D341Med (cell line): ENCODE measurements around the gene PMAIP1.
"Not testable (repeated sequence)": the region's sequence is repeated elsewhere in the genome, so short reads cannot be mapped to it uniquely, and the experiment has no call there.

Experiments
- DNase-seq: peaks from one replicate; pipeline ENCODE4 v3.0.0; 2012; ENCODE audit warnings: low spot score

Gene PMAIP1

DNA sequence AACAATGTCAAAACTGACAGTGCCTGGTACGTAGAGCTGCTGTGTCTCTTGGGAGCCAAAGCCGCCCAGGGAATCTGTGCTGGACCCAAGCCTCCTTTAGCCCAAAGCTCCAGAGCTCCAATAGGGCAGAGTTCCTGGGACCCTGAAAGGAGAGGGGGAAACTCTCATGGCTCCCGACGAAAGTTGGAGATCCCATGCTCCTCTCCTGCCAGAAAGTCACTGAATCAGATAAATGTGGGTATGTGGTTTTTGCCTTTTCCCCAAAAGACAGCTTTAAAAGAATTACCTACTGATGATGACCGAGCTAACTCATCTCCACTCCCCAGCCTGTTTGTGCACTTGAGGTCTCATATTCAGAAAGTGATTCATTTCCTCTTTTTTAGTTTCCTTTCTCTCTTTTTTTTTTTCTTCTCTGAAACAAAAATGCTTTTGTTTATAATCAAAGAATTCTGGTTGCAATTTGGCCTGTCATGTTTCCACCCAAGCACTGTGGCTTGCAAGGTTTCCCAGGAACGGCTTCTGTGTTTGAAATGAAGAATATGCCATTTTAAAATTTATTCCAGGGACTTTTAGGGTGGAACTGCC, 14.1 kb upstream of the PMAIP1 start:
- DNase-seq, result no peak

DNA sequence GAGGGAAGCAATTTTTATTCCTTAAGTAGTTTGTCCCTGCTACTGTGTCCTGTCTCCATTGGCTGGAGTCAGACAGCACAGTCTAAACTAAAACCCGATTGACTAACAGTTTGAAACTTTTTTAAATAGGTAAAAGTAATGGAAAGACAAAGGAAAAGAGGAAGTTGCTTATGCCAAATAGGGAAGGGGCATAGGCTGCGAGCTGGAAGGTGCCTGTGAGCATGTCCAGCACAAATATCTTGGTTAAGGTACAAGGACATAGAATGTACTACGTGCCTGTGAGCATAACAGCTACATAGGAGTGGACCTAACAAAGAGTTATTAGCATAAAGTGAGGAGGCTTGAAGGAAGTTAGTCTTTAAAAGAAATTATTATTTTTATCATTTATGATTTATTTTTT, 13.4 kb upstream of the PMAIP1 start:
- DNase-seq, result not testable (repeated sequence)

DNA sequence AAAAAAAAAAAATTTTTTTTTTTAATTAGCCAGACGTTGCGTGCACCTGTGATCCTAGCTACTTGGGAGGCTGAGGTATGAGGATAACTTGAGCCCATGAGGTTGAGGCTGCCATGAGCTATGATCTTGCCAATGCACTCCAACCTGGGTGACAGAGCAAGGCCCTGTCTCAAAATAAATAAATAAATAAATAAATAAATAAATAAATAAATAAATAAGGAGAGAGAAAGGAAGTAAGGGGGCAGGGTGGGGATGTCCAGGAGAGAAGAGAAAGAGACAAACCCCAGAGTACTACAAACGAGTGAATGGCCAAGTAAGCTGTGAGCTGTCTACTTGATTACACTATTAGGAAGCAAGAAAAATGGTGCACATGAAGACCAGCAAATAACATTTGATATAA, 7.7 kb upstream of the PMAIP1 start:
- DNase-seq, result no peak

DNA sequence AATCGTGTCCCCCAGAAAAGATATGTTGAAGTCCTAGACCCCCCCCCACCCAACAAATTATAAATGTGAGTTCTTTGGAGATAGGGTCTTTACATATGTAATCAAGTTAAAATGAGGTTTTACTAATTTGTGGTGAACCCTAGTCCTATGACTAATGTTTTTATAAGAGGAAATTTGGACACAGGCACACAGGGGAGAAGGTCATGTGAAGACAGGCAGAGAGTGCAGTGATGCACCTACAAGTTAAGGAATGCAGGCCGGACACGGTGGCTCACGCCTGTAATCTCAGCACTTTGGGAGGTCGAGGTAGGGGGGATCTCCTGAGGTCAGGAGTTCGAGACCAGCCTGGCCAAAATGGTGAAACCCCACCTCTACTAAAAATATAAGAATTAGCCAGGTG, 5.8 kb upstream of the PMAIP1 start:
- DNase-seq, result no peak

DNA sequence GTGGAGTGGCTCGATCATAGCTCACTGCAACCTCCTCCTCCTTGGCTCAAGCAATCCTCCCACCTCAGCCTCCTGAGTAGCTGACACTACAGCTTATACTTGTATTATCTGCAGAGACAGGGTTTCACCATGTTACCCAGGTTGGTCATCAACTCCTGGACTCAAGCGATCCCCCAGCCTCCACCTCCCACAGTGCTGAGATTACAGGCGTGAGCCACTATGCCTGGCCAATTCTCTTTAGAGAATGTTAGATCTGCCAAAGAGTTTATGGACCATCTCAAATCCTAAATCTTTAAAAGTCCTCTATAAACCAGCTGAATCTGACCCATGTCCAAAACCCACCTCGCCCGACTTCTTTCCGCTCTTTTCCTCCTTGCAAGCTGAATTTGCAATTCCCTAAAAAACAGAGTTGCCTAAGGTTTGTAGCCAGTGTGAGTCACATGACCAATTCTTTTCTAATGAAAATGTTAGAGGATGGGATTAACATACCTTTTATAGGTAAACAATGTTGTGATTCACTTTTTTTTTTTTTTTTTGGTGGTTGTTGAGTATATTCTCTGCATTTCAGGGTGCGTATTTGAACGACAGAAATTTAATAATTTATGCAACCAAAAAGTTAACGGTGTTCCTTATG, 2.4 kb upstream of the PMAIP1 start:
- no peak for DNase-seq

DNA sequence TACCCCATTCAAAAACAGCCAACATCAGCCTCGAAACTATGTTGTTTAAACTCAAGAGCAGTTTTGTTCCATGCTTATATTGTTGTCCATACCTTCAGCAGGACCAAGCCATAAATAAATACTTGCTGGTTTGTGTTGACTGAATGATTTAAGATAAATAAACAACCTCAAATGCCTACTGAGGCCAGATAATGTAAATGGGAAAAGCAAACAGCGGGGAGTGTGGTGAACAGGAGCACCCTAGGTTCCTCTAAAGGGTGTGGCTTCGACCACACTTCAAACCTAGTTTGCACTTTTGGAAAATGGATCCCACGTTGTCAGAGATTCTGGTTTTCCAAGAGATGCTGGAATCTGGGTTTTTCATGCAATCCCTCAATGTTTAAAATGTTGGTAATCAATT, 1.7 kb upstream of the PMAIP1 start:
- no peak for DNase-seq

DNA sequence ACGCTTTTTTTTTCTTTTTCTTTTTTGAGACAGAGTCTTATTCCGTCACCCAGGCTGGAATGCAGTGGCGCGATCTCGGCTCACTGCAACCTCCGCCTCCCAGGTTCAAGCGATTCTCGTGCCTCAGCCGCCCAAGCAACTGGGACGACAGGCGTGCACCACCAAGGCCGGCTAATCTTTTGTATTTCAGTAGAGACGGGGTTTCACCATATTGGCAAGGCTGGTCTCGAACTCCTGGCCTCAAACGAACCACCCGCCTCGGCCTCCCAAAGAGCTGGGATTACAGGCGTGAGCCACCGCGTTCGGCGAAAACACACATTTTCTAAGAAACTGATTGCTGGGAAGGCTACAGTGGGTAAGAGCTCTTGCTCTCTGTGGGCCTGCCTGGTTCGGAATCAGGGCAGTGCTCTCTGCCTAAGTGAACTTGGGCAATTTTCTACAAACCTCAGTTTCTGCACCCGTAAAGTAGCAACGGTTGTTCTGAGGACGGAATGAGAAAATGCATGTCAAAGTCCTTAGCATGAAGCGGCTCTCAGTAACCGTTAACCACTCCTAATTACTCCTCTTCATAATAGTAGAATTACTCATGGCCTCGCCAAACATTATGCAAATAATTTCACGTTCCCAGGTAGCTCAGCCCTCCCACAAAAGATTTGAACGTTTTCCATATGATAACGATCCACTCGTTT, 1.0 kb upstream of the PMAIP1 start:
- no peak for DNase-seq

DNA sequence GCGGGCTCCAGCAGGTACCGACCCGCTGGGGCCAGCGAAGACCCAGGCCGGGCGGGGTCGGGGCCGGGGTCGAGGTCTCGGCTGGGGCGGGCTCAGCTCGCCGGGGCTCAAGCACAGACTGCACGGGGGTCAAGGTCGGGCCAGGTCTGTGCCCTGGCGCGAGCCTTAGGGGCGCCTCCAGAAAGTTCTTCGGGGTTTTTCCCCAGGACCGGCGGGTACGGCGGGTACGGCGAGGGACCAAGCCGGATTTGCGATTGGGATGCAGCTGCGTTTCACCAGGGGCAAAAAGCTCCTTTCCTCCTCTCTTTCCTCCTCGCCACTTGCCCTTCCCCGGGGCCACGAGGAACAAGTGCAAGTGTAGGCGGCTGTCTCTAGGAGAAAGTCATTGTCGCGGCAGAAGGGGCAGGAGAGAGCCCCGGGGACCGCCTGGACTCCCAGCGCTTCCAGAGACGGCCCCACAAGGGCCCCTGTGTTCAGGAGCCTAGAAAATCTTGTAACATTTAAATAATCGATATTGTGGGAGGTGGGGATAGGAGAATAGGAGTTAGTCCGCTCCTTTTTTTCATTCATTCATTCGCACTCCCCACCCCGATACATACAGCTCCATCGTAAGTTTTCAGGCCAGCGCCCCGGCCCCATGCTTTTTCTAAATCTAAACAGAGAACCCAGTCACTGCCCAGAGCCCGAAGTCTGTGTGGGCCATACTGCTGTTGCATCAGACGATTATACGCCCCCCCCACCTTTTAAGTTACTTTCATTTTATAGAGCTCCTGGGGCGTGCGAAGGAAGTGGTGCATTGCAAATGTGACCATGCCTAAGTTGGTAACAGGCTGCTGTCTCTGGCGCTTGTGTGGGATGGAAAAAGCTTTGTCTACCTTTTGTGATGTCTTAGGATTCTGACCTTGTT, 679 bp downstream of the PMAIP1 start:
- peak; percentile 80 for DNase-seq

DNA sequence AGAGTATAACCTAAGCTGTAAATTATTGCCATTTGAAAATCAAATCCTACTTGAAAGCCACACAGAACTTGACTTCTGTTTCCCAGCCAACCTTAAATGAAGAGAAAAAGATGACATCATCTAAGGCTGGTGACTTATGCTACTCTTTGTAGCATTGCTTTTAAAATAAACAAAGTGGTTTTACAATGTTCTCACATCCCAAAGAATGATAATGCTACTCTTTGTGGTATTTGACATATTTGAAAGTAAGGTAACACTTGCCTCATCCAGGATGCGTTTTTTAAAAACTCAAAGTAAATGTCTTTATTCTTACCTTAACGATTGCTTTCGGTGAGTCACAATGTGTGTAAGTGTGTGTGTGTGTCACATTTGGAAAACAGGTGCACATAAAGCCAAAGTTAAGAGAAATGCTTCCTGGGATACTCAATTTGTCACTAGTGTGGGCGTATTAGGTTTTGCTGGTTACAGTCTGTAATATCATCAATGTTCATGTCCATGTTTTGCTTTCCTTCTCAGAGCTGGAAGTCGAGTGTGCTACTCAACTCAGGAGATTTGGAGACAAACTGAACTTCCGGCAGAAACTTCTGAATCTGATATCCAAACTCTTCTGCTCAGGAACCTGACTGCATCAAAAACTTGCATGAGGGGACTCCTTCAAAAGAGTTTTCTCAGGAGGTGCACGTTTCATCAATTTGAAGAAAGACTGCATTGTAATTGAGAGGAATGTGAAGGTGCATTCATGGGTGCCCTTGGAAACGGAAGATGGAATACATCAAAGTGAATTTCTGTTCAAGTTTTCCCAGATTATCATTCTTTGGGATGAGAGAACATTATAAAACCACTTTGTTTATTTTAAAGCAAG, 2.6 kb downstream of the PMAIP1 start:
- DNase-seq, result no peak

DNA sequence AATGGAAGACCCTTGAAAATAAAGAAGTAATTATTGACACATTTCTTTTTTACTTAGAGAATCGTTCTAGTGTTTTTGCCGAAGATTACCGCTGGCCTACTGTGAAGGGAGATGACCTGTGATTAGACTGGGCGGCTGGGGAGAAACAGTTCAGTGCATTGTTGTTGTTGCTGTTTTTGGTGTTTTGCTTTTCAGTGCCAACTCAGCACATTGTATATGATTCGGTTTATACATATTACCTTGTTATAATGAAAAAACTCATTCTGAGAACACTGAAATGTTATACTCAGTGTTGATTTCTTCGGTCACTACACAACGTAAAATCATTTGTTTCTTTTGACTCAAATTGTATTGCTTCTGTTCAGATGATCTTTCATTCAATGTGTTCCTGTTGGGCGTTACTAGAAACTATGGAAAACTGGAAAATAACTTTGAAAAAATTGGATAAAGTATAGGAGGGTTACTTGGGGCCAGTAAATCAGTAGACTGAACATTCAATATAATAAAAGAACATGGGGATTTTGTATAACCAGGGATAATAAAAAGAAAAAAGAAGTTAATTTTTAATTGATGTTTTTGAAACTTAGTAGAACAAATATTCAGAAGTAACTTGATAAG, 3.3 kb downstream of the PMAIP1 start:
- no peak for DNase-seq

DNA sequence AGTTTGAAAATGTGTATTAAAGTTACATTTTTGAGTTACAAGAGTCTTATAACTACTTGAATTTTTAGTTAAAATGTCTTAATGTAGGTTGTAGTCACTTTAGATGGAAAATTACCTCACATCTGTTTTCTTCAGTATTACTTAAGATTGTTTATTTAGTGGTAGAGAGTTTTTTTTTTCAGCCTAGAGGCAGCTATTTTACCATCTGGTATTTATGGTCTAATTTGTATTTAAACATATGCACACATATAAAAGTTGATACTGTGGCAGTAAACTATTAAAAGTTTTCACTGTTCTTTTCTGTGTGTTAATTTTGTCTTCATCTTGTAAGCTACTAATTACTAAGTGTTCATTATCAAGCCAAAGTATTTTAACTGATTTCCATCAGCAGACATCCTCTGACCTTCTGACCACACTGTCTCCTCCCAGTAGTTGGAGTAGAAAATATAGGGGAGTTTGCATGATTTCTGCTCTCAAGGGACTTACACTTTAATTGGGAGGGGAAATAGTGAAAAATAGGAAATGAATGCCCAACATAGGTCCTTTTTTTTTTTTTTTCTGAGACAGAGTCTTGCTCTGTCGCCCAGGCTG, 4.3 kb downstream of the PMAIP1 start:
- no peak for DNase-seq

DNA sequence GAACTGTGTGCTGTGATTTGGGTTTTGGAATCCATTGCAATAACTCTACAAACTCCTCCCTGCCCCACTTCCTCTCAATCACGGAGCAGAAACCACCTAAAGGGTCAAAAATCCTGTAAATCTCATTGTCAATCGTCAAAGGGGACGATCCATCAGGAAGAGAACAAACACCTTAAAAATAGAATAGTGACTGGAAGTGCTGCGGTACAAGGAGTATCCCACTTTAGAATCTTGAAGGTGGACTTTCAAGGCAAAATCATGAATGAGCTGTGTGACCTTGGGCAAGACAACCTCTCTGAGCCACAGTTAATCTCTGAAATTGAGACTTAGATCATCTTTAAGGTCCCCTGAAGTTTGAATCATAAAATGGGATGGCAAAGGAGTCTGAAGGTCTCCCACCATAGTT, 5.9 kb downstream of the PMAIP1 start:
- no peak for DNase-seq

DNA sequence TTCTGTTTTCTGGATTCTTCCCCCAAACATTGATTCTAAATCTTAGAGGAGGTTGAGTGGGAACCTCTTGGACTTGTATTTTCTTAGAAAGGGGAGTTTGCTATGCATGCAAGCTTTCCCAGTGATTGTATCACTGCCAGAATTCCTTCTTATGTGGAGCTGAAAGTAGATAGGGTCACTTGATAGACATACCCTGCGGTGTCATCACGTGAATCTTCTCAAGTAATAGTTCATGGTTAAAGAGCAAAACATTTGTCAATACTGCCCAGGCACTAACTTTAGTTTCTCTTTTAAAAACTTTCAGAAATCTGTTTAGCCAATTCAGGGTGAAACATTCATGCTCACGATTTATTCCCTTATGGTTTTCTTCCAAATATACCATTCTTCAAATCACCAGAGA, 6.4 kb downstream of the PMAIP1 start:
- DNase-seq, result no peak

DNA sequence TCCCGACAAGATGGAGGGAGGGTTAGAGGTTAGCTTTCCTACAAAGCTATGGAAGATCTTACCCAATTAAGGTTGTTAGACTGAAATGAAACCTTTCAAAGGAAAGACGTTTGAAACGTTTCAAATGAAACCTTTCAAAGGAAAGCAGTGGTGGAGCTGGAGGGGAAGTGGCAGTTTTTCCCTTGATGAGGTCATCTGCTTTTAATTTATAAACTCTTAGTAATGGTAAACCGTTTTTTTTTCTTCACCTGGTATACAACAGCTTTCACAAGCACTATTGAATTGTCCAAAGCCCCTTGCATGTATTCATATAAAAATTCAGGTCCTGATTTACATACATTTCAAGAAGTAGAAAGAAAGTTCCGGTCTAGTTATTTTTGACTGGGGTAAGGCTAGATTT, 7.4 kb downstream of the PMAIP1 start:
- no peak for DNase-seq

DNA sequence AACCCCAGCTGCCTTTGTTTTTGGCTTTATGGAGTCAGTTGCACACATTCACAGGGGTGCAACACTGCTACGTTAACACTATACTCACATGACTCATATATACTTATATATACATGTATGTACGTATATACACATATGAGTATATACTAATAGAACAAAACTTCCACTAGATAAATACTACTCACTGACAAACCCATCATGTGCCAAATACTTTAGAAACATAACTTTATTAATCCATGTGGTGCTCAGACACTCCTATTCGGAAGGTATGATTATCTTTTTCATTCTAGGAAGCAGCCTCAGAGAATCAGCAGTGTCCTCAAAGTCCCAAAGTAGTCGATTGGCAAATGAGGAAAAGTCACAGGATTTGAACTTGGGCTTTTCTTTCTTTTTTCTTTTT, 7.9 kb downstream of the PMAIP1 start:
- DNase-seq, result no peak

DNA sequence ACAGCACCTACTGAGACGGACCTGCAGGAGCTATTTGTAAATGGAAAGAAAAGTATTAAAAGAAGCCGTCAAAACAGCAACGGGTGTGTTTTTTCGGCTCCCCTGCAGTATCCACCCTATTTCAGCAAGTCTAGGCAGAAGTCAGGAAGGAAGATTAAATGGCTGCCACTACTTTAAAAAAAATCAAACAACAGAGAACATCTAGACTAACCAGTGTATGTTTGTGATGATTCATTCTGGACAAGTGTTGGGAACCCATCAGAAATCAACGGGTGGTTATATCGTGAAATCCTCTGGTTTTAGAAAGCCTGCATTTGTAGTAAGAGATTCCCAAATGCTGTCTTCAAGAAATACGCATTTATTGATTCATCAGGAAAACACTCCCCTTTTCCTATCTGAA, 9.0 kb downstream of the PMAIP1 start:
- DNase-seq, result no peak

DNA sequence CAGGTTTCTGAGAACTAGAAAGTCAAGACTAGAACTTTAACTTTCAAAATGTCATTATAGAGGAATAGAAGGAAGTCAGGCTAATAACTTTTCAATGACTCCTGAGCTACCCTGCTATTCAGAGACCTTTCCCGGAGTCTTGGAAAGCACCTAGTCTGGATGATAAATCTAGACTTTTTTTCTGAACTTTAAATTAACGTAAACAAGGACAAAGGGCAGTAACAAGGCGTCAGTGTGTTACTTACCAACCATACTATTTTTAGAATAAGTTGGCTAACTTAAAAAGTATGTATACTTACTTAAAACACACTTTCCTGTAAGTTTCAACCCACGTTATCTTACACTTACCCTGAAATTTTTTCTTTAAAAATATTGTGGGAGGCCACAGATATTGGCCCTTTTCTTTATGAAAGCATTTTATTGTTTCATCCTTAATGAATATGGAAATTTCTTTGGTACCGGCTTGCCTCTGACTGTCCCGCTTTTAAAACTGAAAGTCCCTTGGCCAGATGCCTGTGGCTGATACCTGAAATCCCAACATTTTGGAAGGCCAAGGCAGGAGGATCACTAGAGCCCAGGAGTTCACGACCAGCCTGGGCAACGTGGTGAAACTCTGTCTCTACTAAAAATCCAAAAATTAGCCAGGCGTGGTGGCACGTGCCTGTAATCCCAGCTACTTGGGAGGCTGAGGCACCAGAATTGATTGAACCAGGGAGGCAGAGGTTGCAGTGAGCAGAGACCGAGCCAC, 9.7 kb downstream of the PMAIP1 start:
- DNase-seq, result no peak

DNA sequence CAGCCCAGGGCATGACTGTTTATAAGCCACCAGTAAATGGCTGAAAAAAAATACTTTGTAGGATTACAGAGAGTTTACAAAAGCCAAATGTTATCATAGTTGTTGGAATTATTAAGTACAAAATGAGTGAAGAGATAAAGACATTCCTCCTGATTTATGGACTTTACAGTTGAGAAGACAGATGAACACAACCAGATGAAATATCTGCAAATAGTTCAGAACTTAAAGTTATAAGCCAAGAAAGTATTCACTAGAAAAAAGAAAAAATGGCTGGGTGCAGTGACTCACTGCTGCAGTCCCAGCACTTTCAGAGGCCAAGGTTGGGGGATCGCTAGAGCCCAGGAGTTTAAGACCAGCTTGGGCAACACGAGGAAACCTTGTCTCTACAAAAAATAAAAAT, 11.2 kb downstream of the PMAIP1 start:
- no peak for DNase-seq

DNA sequence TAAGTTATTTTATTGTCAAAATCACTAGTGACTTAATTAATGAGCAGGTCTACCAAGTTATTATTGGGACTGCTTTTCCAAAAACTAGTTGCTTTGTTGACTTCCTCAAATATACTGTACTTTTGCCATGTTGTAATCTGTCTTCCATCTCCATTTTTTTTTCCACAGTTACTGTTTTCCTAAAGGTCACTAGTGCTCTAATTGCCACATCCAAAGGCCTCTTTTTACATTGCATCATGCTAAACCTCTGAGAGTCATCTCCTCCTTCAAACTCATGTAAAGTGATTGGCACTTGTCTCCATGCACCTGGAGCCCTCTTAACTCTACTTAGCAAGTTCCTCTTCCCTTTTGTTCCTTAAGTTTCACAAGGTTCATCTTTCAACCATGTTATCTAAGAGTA, 11.8 kb downstream of the PMAIP1 start:
- no peak for DNase-seq

DNA sequence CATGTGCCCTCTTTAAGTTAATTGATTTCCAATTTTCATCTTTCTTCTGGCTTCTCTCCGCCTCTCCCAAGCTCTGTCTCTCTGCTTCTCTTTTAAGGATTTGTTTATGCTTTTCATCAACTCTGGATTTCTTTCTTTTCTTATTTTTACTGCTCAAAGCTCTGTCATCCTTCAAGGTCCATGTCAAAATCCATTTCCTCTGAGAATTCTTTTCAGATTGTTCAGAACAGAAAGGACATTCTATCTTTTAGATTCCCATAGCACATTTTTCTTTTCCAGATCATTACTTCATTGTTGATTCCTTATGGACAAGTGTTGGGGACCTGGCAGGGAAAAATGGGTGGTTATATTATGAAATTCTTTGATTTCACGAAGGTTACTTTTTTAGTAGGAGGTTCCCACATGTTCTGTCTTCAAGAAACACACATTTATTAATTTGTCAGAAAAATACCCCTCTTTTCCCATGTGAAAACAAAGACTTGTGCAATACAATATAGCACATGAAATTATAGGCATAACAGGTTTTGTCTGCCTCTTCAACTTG, 12.3 kb downstream of the PMAIP1 start:
- DNase-seq, result no peak
